HepG2 (cell line): ENCODE measurements around the gene IFT43. TPM values are rescaled to one million over a fixed set of nuclear protein-coding genes. Genes with fewer than 3 reads are reported as not detected.

Experiments used
- ATAC-seq: fragments of 200-7000 bp; cut with Tn5 transposase; 3 replicates; pipeline ENCODE4 v1.9.1; 2020; ENCODE audit warnings: mild to moderate bottlenecking, moderate library complexity
- BruUV-seq: library from RNA; stranded (reverse); fragments of 400-500 nt; replicated peaks from 2 replicates; lab custom pipeline; 2021; lab: Mats Ljungman, UMichigan
- CTCF ChIA-PET: fragments of 300-600 bp; formaldehyde crosslinking; extraction: SDS; loops from one replicate; lab custom pipeline; 2021; ENCODE audit warnings: low total read pairs, inconsistent platforms, low intra/inter-chr PET ratio; lab: Yijun Ruan, JAX
- POLR2A ChIA-PET: fragments of 350-600 bp; sonication (Branson Sonifier 250); formaldehyde crosslinking; loops from one replicate; lab custom pipeline; 2020; ENCODE audit warnings: antibody characterized with exemption, inconsistent platforms; lab: Yijun Ruan, JAX
- DNase-seq: peaks from one replicate; pipeline ENCODE4 v3.0.0-alpha.2; 2015; ENCODE audit warnings: low spot score
- FAIRE-seq: peaks from 3 replicates; lab custom pipeline; 2011; peaks lifted over from hg19 to GRCh38; lab: Jason Lieb, UNC
- H2AFZ ChIP-seq: one replicate; pipeline ENCODE4 v1.6.1; 2011; ENCODE audit warnings: low read length, inconsistent platforms
- H3K27ac ChIP-seq: fragments of 300-600 bp; 3 replicates; pipeline ENCODE4 v1.8.0; 2011; ENCODE audit warnings: mixed run types, mild to moderate bottlenecking, mixed read lengths, low read length, inconsistent platforms; ENCODE audit not compliant: insufficient read depth; ENCODE audit errors: extremely low read length
- H3K27me3 ChIP-seq, 2 experiments: fragments of 200-600 bp in 1 of 2; 2 replicates in 1 of 2; 3 replicates in 1 of 2; pipeline versions ENCODE4 v1.6.0 to v1.8.0; 2011; ENCODE audit warnings: low read length in 2 of 2, mild to moderate bottlenecking in 2 of 2, moderate library complexity in 2 of 2, inconsistent platforms in 1 of 2; ENCODE audit not compliant: insufficient read depth in 2 of 2, control insufficient read depth in 1 of 2
- H3K36me3 ChIP-seq, 2 experiments: fragments of 200-600 bp in 1 of 2; replicated peaks in 1 of 2; 2 replicates in 1 of 2; 3 replicates in 1 of 2; pipeline versions ENCODE4 v1.5.1 to v1.8.0; 2011; ENCODE audit warnings: low read length in 2 of 2, inconsistent platforms in 1 of 2; ENCODE audit not compliant: insufficient read depth in 2 of 2, control insufficient read depth in 1 of 2
- H3K4me1 ChIP-seq: 2 replicates; pipeline ENCODE4 v1.5.1; 2012; ENCODE audit warnings: low read length, inconsistent platforms; ENCODE audit not compliant: insufficient read depth
- H3K4me2 ChIP-seq: 2 replicates; pipeline ENCODE4 v1.6.0; 2011; ENCODE audit warnings: low read depth, low read length, inconsistent platforms
- H3K4me3 ChIP-seq, 3 experiments: fragments of 200-600 bp in 1 of 3; sonication (generic), shearing (Covaris generic) in 1 of 3; replicated peaks in 1 of 3; 2 replicates each; pipeline ENCODE4 v1.5.1; 2011 to 2016; ENCODE audit warnings: low read length in 3 of 3, inconsistent platforms in 2 of 3, low read depth in 2 of 3, mild to moderate bottlenecking in 2 of 3, control low read depth in 1 of 3, mixed read lengths in 1 of 3; ENCODE audit not compliant: insufficient read depth in 1 of 3
- H3K79me2 ChIP-seq: one replicate; pipeline ENCODE4 v1.6.1; 2011; ENCODE audit warnings: low read length, inconsistent platforms; ENCODE audit not compliant: insufficient read depth
- H3K9ac ChIP-seq: 2 replicates; pipeline ENCODE4 v1.6.0; 2011; ENCODE audit warnings: mild to moderate bottlenecking, low read depth, low read length, inconsistent platforms; ENCODE audit not compliant: insufficient read depth
- H3K9me3 ChIP-seq: 2 replicates; pipeline ENCODE4 v1.5.1; 2012; ENCODE audit warnings: mild to moderate bottlenecking, low read length
- H4K20me1 ChIP-seq: 2 replicates; pipeline ENCODE4 v1.6.0; 2011; ENCODE audit warnings: inconsistent platforms, mild to moderate bottlenecking, low read length, moderate library complexity; ENCODE audit not compliant: insufficient read depth
- CC2D1A ChIP-seq: sonication (generic); formaldehyde crosslinking; IDR thresholded peaks from 2 replicates; pipeline ENCODE4 v1.8.1; 2023; ENCODE audit warnings: mild to moderate bottlenecking, missing genetic modification reagents
- CTCF ChIP-seq: sonication (generic); formaldehyde crosslinking; IDR thresholded peaks from 2 replicates; pipeline ENCODE4 v1.5.0; 2020; ENCODE audit warnings: mild to moderate bottlenecking, missing genetic modification reagents, moderate library complexity
- RAD21 ChIP-seq: fragments of 450-650 bp; formaldehyde crosslinking; IDR thresholded peaks from 2 replicates; pipeline ENCODE4 v1.5.0; 2020; ENCODE audit warnings: mild to moderate bottlenecking
- SMC3 ChIP-seq: IDR thresholded peaks from 2 replicates; pipeline ENCODE4 v1.6.1; 2011; ENCODE audit warnings: low read length, improper control_type of control experiment
- STAG1 ChIP-seq: sonication (generic); formaldehyde crosslinking; IDR thresholded peaks from 2 replicates; pipeline ENCODE4 v1.4.0; 2020; ENCODE audit warnings: missing genetic modification reagents
- UBTF ChIP-seq: sonication (generic); formaldehyde crosslinking; IDR thresholded peaks from 2 replicates; pipeline ENCODE4 v1.4.0; 2020; ENCODE audit warnings: mild to moderate bottlenecking, missing genetic modification reagents
- ZFP36 ChIP-seq: fragments of 150-350 bp; IDR thresholded peaks from 2 replicates; pipeline ENCODE4 v1.6.1; 2018; ENCODE audit warnings: borderline replicate concordance, low read length, low read depth; ENCODE audit not compliant: partially characterized antibody
- ZNF296 ChIP-seq: sonication (generic); formaldehyde crosslinking; conservative IDR thresholded peaks from 2 replicates; pipeline ENCODE4 v1.5.0; 2020; ENCODE audit warnings: mild to moderate bottlenecking, missing genetic modification reagents
- ZNF468 ChIP-seq: sonication (generic); formaldehyde crosslinking; IDR thresholded peaks from 2 replicates; pipeline ENCODE4 v1.8.0; 2022; ENCODE audit warnings: mild to moderate bottlenecking, moderate library complexity, missing genetic modification reagents
- ZSCAN5A ChIP-seq: sonication (generic); formaldehyde crosslinking; IDR thresholded peaks from 2 replicates; pipeline ENCODE4 v1.8.0; 2022; ENCODE audit warnings: mild to moderate bottlenecking, missing genetic modification reagents, borderline replicate concordance
- WGBS: methylation state at CpG from one replicate; pipeline ENCODE4 v1.1.6; 2017; ENCODE audit warnings: low lambda C conversion rate; 5-methylcytosine and 5-hydroxymethylcytosine counted together
- in situ Hi-C: cut with HindIII; loops from 2 replicates; pipeline ENCODE4 v1.10.0; 2017; ENCODE audit warnings: low pct_unique_long_range_greater_than_20kb; ENCODE audit not compliant: extremely low pct_ligation_motif_present
- intact Hi-C: fragments of 100-400 bp; cut with micrococcal nuclease; formaldehyde crosslinking; loops from one replicate; pipeline ENCODE4 v1.10.0; 2022; ENCODE audit not compliant: unreplicated experiment
- polyA plus RNA-seq, 8 experiments: library from polyadenylated mRNA; depleted of rRNA in 3 of 8; stranded (reverse) in 7 of 8; unstranded in 1 of 8; fragments of >200 nt; fragmentation: Illumina TruSeq in 4 of 8; extraction: Trizol in 4 of 8; gene quantifications; 2 replicates each; pipeline versions ENCODE4 v1.2.1 to v1.2.3, GENCODE V29; 2011 to 2016; ENCODE audit warnings: low read depth in 4 of 8, missing spikeins in 1 of 8, mixed read lengths in 1 of 8; ENCODE audit not compliant: insufficient read depth in 1 of 8
- total RNA-seq, 5 experiments: library from RNA; depleted of rRNA; stranded (reverse); fragments of >200 nt; fragmentation: Illumina TruSeq; extraction: Trizol; gene quantifications; 2 replicates each; pipeline ENCODE4 v1.2.3, GENCODE V29; 2016; ENCODE audit warnings: low read depth in 1 of 5

Gene IFT43
- total and polyA plus RNA-seq, 2 of the 13 experiments (the other 11 are each of a cell fraction or from before 2014, with no cell fraction given): 0.15 to 0.55 TPM

GRCh38 chr14:76050797-76051392, 65.3 kb downstream of the IFT43 start:
- H3K9ac ChIP-seq: no peak overlapping the region
- no peaks in the 10 kb centered on the region for H4K20me1 ChIP-seq
- ChIA-PET CTCF (interaction anchor here (0.7 to 2.1 kb wide), 7 partner anchors 131 to 596 kb away, joined by 4 to 27 read pairs (median 7); no protein-coding TSS in a partner anchor), POLR2A (no interaction called here)
- H3K36me3 ChIP-seq: no peaks in the 10 kb centered on the region
- ATAC-seq (peak; percentile 62), FAIRE-seq (peak; percentile 70), DNase-seq (peak; percentile 47)
- intact Hi-C loops: loop anchor here (1.0 to 2.0 kb wide), 3 partner anchors 301 to 594 kb away; no protein-coding TSS in a partner anchor
- no peaks in the 10 kb centered on the region for H3K9me3 ChIP-seq
- no peak overlapping the region for H3K4me3 ChIP-seq
- H3K79me2 ChIP-seq: no peaks in the 10 kb centered on the region
- BruUV-seq: no TSS peak
- in situ Hi-C loops: loop anchor here (5.0 to 10.0 kb wide), 3 partner anchors 301 to 591 kb away; no protein-coding TSS in a partner anchor
- TF ChIP-seq CTCF (peak; percentile 83), ZSCAN5A (CRISPR knock-in tag) (no peak), UBTF (no peak), CC2D1A (no peak), ZFP36 (peak; percentile 16), ZNF296 (CRISPR knock-in tag) (no peak), SMC3 (peak; percentile 93), STAG1 (peak; percentile 96), ZNF468 (no peak), RAD21 (CRISPR knock-in tag) (peak; percentile 78)
- H3K4me1 ChIP-seq: no peaks in the 10 kb centered on the region
- H3K27me3 ChIP-seq: peaks cover 0 to 10% of the 10 kb centered on the region in 2 experiments; a peak in 2 of 5 replicates
- no peak overlapping the region for H2AFZ ChIP-seq
- H3K27ac ChIP-seq: no peak overlapping the region
- 32% methylated on average over 3 of the region's 3 CpGs for WGBS
- H3K4me2 ChIP-seq: no peak overlapping the region
